COR-L47 (cell line): Measurements from ENCODE around the gene CD2AP.
"Not testable (repeated sequence)": the region's sequence is repeated elsewhere in the genome, so short reads cannot be mapped to it uniquely, and the experiment has no call there.

Source experiments
- DNase-seq: peaks from one replicate; lab custom pipeline; 2025; lab: John Stamatoyannopoulos, UW

CD2AP gene

GRCh38 chr6:47464052-47464451, 13.5 kb upstream of the CD2AP start:
- DNase-seq = peak; percentile 52

- no peak for DNase-seq
Observed at GRCh38 chr6:47465117-47465516, 12.5 kb upstream of the CD2AP start.

- DNase-seq = no peak
Observed at GRCh38 chr6:47471911-47472310, 5.7 kb upstream of the CD2AP start.

GRCh38 chr6:47473791-47474346, 3.7 kb upstream of the CD2AP start:
- DNase-seq = no peak

- no peak for DNase-seq
Observed at GRCh38 chr6:47475319-47475816, 2.2 kb upstream of the CD2AP start.

GRCh38 chr6:47476781-47477496, 650 bp upstream of the CD2AP start:
- no peak for DNase-seq

- DNase-seq = no peak
Observed at GRCh38 chr6:47478233-47479139, 897 bp downstream of the CD2AP start.

GRCh38 chr6:47479140-47479508, 1.5 kb downstream of the CD2AP start:
- no peak for DNase-seq

- no peak for DNase-seq
Observed at GRCh38 chr6:47479874-47480273, 2.3 kb downstream of the CD2AP start.

GRCh38 chr6:47481213-47481612, 3.6 kb downstream of the CD2AP start:
- not testable (repeated sequence) for DNase-seq

GRCh38 chr6:47481806-47482205, 4.2 kb downstream of the CD2AP start:
- no peak for DNase-seq

GRCh38 chr6:47483516-47483852, 5.9 kb downstream of the CD2AP start:
- no peak for DNase-seq

- no peak for DNase-seq
Observed at GRCh38 chr6:47483853-47484546, 6.4 kb downstream of the CD2AP start.

GRCh38 chr6:47484616-47485015, 7.0 kb downstream of the CD2AP start:
- DNase-seq = no peak

GRCh38 chr6:47485083-47485482, 7.5 kb downstream of the CD2AP start:
- no peak for DNase-seq

GRCh38 chr6:47485491-47486135, 8.0 kb downstream of the CD2AP start:
- DNase-seq = no peak

GRCh38 chr6:47489995-47490394, 12.4 kb downstream of the CD2AP start:
- DNase-seq = no peak

- no peak for DNase-seq
Observed at GRCh38 chr6:47490676-47491075, 13.1 kb downstream of the CD2AP start.

- DNase-seq = no peak
Observed at GRCh38 chr6:47492355-47492754, 14.8 kb downstream of the CD2AP start.

GRCh38 chr6:47495207-47495606, 17.6 kb downstream of the CD2AP start:
- no peak for DNase-seq

GRCh38 chr6:47495954-47496545, 18.5 kb downstream of the CD2AP start:
- DNase-seq = no peak
